ENCODE measurements around the gene ARID4A. TPM values are rescaled to one million over a fixed set of nuclear protein-coding genes. Genes with fewer than 3 reads are reported as not detected.

Gene ARID4A
- total and polyA plus RNA-seq, 2 of the 13 experiments (the other 11 are each of a cell fraction or from before 2014, with no cell fraction given): 7.2 to 9.7 TPM

DNA sequence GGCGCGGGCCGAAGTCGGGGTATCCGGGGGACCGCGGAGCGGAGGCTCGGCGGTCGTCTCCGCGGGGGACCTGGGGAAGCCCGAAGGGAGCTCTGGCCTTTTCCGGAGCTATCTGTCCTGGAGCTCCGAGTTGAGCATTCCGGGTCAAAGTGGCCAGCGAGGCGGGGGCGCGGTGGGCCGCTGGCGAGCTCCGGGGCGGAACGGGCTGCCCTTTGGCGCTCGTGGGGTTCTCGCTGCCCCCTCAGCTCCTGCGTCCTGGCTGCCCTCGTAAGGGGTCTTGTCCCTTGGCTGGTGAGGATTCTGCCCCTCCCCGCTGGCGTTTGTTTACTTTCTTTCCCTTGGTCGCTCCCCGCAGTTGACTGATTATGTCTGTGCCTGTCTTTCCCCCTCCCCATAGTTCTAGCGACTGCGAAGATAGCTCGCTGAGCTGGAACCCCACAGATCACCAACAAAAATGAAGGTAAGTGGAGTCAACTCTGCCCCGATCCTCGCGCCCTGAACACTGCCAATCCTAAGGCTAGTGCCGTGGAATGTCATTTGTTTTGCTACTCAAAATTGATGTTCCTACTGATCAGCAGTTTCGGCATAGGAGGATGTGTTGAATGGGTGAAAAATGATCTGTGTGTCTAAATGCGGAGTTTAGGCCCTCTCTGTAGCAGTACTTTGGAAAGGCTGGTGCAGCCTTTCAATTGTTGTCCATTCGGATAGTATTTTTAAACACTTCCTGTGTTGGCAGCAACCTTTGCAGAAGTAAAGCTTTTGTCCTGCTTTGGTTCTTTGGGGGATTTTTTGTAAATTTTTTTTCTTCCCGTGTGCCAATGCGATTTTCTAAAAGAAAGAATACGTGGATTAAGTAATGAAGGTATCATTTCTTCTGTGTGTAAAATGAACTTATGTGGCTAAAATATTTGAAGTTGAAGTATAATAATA is 1.3 kb downstream of the ARID4A start (continued):
- TF ChIP-seq, protein P1, sequence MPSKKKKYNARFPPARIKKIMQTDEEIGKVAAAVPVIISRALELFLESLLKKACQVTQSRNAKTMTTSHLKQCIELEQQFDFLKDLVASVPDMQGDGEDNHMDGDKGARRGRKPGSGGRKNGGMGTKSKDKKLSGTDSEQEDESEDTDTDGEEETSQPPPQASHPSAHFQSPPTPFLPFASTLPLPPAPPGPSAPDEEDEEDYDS (CRISPR knock-in tag; IDR thresholded peaks at IDR 0.05): 0 out of 2 replicates have a peak, but pooled peaks have one; percentile 14
- TF ChIP-seq SNAPC2 (CRISPR knock-in tag; IDR thresholded peaks at IDR 0.05): no peak
- TF ChIP-seq ZFAT (CRISPR knock-in tag; conservative IDR thresholded peaks at IDR 0.05): peak; percentile 97
- no peak for TF ChIP-seq NPAS2 (CRISPR knock-in tag; IDR thresholded peaks at IDR 0.05; ENCODE audit: borderline replicate concordance)
- TF ChIP-seq ZNF138 (CRISPR knock-in tag; IDR thresholded peaks at IDR 0.05; ENCODE audit: low read depth): no peak
- TF ChIP-seq, protein P2, sequence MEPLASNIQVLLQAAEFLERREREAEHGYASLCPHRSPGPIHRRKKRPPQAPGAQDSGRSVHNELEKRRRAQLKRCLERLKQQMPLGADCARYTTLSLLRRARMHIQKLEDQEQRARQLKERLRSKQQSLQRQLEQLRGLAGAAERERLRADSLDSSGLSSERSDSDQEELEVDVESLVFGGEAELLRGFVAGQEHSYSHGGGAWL (CRISPR knock-in tag; IDR thresholded peaks at IDR 0.05): peak; percentile 59; the same call in 1 of the 2 replicates
- TF ChIP-seq RXRA (CRISPR knock-in tag; IDR thresholded peaks at IDR 0.05): no peak
- no peak for TF ChIP-seq ZNF546 (CRISPR knock-in tag; conservative IDR thresholded peaks at IDR 0.05)
- TF ChIP-seq SRY (CRISPR knock-in tag; IDR thresholded peaks at IDR 0.05): peak; percentile 54; the same call in 1 of the 2 replicates
- TF ChIP-seq POLR2G (IDR thresholded peaks at IDR 0.05; ENCODE audit: low read depth, low read length): no peak
- TF ChIP-seq DMAP1 (CRISPR knock-in tag; IDR thresholded peaks at IDR 0.05): no peak
- no peak for TF ChIP-seq ZNF232 (CRISPR knock-in tag; IDR thresholded peaks at IDR 0.05; ENCODE audit: borderline replicate concordance)
- TF ChIP-seq ZZZ3 (CRISPR knock-in tag; IDR thresholded peaks at IDR 0.05; ENCODE audit: borderline replicate concordance): no peak
- no peak for TF ChIP-seq ZNF577 (CRISPR knock-in tag; IDR thresholded peaks at IDR 0.05; ENCODE audit: borderline replicate concordance, low read depth)
- TF ChIP-seq ADNP (CRISPR knock-in tag; IDR thresholded peaks at IDR 0.05): no peak
- TF ChIP-seq TEAD3 (CRISPR knock-in tag; optimal IDR thresholded peaks at IDR 0.05; ENCODE audit: borderline replicate concordance): no peak
- TF ChIP-seq ZFY (CRISPR knock-in tag; IDR thresholded peaks at IDR 0.05): 0 out of 2 replicates have a peak, but pooled peaks have one; percentile 32
- TF ChIP-seq RBM39 (IDR thresholded peaks at IDR 0.05; ENCODE audit: low read depth, low read length, poor library complexity, severe bottlenecking): peak; percentile 6
- TF ChIP-seq, protein P3, sequence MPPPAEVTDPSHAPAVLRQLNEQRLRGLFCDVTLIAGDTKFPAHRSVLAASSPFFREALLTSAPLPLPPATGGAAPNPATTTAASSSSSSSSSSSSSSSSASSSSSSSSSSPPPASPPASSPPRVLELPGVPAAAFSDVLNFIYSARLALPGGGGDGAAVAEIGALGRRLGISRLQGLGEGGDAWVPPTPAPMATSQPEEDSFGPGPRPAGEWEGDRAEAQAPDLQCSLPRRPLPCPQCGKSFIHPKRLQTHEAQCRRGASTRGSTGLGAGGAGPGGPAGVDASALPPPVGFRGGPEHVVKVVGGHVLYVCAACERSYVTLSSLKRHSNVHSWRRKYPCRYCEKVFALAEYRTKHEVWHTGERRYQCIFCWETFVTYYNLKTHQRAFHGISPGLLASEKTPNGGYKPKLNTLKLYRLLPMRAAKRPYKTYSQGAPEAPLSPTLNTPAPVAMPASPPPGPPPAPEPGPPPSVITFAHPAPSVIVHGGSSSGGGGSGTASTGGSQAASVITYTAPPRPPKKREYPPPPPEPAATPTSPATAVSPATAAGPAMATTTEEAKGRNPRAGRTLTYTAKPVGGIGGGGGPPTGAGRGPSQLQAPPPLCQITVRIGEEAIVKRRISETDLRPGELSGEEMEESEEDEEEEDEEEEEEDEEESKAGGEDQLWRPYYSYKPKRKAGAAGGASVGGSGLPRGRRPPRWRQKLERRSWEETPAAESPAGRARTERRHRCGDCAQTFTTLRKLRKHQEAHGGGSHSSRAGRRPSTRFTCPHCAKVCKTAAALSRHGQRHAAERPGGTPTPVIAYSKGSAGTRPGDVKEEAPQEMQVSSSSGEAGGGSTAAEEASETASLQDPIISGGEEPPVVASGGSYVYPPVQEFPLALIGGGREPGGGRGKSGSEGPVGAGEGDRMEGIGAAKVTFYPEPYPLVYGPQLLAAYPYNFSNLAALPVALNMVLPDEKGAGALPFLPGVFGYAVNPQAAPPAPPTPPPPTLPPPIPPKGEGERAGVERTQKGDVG (CRISPR knock-in tag; IDR thresholded peaks at IDR 0.05; ENCODE audit: borderline replicate concordance): no peak
- TF ChIP-seq EZH2 (conservative IDR thresholded peaks at IDR 0.05; ENCODE audit: low read depth, low read length): no peak
- TF ChIP-seq TCF7L2 (IDR thresholded peaks at IDR 0.05; ENCODE audit: low read depth, low read length): no peak
- TF ChIP-seq CC2D1A (CRISPR knock-in tag; IDR thresholded peaks at IDR 0.05): no peak
- TF ChIP-seq, protein P4, sequence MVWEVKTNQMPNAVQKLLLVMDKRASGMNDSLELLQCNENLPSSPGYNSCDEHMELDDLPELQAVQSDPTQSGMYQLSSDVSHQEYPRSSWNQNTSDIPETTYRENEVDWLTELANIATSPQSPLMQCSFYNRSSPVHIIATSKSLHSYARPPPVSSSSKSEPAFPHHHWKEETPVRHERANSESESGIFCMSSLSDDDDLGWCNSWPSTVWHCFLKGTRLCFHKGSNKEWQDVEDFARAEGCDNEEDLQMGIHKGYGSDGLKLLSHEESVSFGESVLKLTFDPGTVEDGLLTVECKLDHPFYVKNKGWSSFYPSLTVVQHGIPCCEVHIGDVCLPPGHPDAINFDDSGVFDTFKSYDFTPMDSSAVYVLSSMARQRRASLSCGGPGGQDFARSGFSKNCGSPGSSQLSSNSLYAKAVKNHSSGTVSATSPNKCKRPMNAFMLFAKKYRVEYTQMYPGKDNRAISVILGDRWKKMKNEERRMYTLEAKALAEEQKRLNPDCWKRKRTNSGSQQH (CRISPR knock-in tag; IDR thresholded peaks at IDR 0.05; ENCODE audit: low read depth): no peak

Data from HepG2 (cell line).